Colonic mucosa (tissue), 4 donors: Measurements from ENCODE around the gene E2F7. TPM values are rescaled to one million over a fixed set of nuclear protein-coding genes. Genes with fewer than 3 reads are reported as not detected.

Experiments used
- DNase-seq: peaks from one replicate; pipeline ENCODE4 v3.0.0-alpha.2; 2020
- H3K27ac ChIP-seq: fragments of 200-600 bp; one replicate; pipeline ENCODE4 v1.8.0; 2021
- H3K27me3 ChIP-seq: fragments of 200-600 bp; one replicate; pipeline ENCODE4 v1.8.0; 2021
- H3K36me3 ChIP-seq: fragments of 200-600 bp; one replicate; pipeline ENCODE4 v1.8.0; 2021
- H3K4me1 ChIP-seq: fragments of 200-600 bp; one replicate; pipeline ENCODE4 v1.8.0; 2021; ENCODE audit warnings: mild to moderate bottlenecking
- H3K4me3 ChIP-seq: fragments of 200-600 bp; one replicate; pipeline ENCODE4 v1.8.0; 2021
- H3K9ac ChIP-seq, 2 donors: one replicate each; pipeline ENCODE4 v1.7.0; 2013; ENCODE audit warnings: control low read depth in 2 of 2, low read depth in 2 of 2, low read length in 2 of 2
- H3K9me3 ChIP-seq: fragments of 200-600 bp; one replicate; pipeline ENCODE4 v1.8.0; 2021
- intact Hi-C: fragments of 100-400 bp; cut with DNase I; formaldehyde crosslinking; loops from one replicate; pipeline ENCODE4 v1.14.1; 2022
- total RNA-seq, 2 donors: library from RNA; stranded (reverse); fragmentation: NEBNext Ultra II Directional in 1 of 2; extraction: Animal tissue kit (Norgen Biotek cat#: 25700) in 1 of 2; gene quantifications; one replicate each; pipeline ENCODE4 v1.2.1, GENCODE V29; 2021
- TF ChIP-seq, protein P1 (sequence below): fragments of 200-600 bp; IDR thresholded peaks from one replicate; pipeline ENCODE4 v1.8.0; 2022; ENCODE audit warnings: antibody characterized with exemption, mild to moderate bottlenecking
- donor health status: healthy.
- donor health status: DM: no; HTN: no; CAD: no.
- donor health status: DM: no; HTN: no; CAD: no.

E2F7 gene, protein sequence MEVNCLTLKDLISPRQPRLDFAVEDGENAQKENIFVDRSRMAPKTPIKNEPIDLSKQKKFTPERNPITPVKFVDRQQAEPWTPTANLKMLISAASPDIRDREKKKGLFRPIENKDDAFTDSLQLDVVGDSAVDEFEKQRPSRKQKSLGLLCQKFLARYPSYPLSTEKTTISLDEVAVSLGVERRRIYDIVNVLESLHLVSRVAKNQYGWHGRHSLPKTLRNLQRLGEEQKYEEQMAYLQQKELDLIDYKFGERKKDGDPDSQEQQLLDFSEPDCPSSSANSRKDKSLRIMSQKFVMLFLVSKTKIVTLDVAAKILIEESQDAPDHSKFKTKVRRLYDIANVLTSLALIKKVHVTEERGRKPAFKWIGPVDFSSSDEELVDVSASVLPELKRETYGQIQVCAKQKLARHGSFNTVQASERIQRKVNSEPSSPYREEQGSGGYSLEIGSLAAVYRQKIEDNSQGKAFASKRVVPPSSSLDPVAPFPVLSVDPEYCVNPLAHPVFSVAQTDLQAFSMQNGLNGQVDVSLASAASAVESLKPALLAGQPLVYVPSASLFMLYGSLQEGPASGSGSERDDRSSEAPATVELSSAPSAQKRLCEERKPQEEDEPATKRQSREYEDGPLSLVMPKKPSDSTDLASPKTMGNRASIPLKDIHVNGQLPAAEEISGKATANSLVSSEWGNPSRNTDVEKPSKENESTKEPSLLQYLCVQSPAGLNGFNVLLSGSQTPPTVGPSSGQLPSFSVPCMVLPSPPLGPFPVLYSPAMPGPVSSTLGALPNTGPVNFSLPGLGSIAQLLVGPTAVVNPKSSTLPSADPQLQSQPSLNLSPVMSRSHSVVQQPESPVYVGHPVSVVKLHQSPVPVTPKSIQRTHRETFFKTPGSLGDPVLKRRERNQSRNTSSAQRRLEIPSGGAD
- 1 to 10 TPM; 2.4 to 9.1 TPM for total RNA-seq

DNA sequence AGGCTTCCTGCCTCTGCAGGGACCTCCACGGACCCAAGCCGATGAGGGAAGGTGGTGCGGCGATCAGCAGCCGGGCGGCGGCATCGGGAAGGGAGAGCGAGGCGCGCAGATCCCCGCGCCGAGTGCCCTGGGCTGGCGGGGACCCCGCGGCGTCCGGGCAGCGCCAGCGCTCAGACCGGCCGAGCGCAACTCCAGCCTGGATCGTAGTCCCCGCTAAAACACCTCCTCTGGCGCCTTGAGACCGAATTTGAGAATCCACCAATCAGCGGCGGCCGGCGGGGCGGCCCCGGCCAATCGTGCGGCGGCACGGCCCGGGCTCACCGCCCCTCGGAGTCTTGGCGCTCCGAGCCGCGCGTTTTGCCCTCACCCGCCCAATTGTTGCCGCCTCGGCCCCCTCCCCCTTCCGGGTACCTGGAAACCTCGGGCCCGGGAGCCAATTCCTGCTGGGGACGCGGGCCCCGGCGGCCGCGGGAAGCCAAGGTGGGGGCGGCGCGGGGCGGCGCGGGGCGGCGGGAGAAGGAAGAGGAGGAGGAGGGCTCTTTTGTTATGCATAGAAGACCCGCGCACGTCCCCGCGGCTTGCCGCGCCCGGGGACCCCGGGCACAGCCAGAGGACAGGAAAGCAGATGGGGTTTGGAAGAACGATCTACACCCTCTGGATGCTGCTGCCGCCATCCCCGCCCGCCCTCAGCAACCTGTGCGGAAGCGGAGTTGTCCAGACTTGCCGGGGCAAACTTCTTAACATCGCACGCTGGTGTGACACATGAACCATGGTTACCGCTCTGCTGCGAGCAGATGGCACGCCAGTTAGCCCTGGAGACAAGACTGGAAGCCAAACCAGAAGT, at the start of gene E2F7:
Gene E2F7, minus strand, starts transcription at position 209 of the 844 bp plus-strand sequence. CDS start 934 bp downstream, outside the sequence.
- Histone ChIP-seq H3K4me3 (peak within 1 kb of the TSS; percentile 94), H3K4me1 (no peaks in the 10 kb centered on the region), H3K27ac (no peak within 1 kb of the TSS), H3K36me3 (no peaks in the 10 kb centered on the region), H3K9ac (peak within 1 kb of the TSS; percentile 28 to 71), H3K9me3 (no peaks in the 10 kb centered on the region), H3K27me3 (no peaks in the 10 kb centered on the region)
- intact Hi-C loops: loop anchor here (10.0 kb wide), 1 partner anchor 259 kb away; no protein-coding TSS in a partner anchor
- TF ChIP-seq, protein P1, sequence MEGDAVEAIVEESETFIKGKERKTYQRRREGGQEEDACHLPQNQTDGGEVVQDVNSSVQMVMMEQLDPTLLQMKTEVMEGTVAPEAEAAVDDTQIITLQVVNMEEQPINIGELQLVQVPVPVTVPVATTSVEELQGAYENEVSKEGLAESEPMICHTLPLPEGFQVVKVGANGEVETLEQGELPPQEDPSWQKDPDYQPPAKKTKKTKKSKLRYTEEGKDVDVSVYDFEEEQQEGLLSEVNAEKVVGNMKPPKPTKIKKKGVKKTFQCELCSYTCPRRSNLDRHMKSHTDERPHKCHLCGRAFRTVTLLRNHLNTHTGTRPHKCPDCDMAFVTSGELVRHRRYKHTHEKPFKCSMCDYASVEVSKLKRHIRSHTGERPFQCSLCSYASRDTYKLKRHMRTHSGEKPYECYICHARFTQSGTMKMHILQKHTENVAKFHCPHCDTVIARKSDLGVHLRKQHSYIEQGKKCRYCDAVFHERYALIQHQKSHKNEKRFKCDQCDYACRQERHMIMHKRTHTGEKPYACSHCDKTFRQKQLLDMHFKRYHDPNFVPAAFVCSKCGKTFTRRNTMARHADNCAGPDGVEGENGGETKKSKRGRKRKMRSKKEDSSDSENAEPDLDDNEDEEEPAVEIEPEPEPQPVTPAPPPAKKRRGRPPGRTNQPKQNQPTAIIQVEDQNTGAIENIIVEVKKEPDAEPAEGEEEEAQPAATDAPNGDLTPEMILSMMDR: no peak
- DNase-seq: peak; percentile 93

DNA sequence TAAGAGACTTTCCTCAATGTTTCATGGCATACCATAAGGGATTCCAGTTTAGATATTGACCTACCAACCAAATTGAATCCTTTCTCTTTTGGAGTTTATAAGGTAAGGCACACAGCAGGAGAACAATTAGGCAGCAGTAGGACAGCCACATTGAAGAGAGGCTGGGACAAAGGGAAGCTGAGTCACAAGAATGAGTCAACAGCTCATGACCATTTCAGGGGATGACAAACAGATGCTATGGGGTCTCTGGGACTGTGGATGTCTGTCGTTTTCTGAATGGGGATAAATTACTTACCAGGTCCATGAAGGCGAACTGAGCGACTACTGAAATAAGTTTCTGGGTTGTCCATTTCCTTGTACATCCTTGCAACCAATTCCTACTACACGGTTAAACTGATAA, 48.6 kb upstream of the E2F7 start:
- no peak overlapping the region for H3K27ac ChIP-seq
- no peaks in the 10 kb centered on the region for H3K9me3 ChIP-seq
- H3K4me3 ChIP-seq: no peak overlapping the region
- no peaks in the 10 kb centered on the region for H3K27me3 ChIP-seq
- H3K36me3 ChIP-seq: no peaks in the 10 kb centered on the region
- H3K9ac ChIP-seq: no peak overlapping the region
- intact Hi-C loops: no loop called here
- TF ChIP-seq, protein P1: no peak
- H3K4me1 ChIP-seq: no peaks in the 10 kb centered on the region
- DNase-seq: no peak

DNA sequence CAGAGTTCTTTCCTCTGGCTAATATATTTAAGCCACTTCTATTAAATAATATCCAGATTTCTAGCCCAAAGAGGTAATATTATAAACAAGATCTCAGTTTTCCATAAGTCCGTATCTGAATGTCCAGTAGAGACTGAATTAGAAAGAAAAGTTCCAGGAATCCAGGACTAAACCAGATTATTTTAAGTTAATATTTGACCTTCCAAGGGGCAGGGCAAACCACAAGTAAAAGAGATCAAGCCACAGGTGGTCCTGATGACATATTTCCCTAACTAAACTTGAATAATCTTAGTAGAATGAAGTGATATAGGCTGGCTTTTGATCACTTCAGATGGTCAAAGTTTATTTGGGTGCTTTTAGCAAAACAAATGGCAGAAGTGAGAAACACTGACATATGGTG, 43.3 kb upstream of the E2F7 start:
- Histone ChIP-seq H3K27ac (no peak overlapping the region), H3K27me3 (no peaks in the 10 kb centered on the region), H3K36me3 (no peaks in the 10 kb centered on the region), H3K4me1 (no peaks in the 10 kb centered on the region), H3K9ac (no peak overlapping the region), H3K4me3 (no peak overlapping the region), H3K9me3 (no peaks in the 10 kb centered on the region)
- intact Hi-C loops: no loop called here
- DNase-seq: no peak
- TF ChIP-seq, protein P1: no peak

DNA sequence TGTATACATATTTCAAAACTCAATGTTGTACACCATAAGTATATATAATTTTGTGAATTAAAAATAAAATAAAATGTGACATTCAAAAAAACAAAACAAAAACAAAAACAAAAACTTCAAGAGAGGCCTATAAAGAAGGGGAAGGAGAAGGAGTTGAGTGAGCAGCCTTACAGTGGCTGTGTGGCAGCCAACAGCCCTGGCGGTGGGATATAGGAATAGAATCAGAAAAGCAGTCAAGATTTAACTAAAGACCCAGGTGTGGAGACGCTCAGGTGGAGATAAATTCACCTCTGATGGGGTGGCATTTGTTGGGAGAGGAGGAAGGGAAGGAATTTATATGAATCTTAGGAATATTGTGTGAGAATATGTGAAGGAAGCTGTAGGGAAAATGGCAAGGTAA, 41.8 kb upstream of the E2F7 start:
- H3K4me1 ChIP-seq: no peaks in the 10 kb centered on the region
- no peaks in the 10 kb centered on the region for H3K27me3 ChIP-seq
- TF ChIP-seq, protein P1: no peak
- DNase-seq: no peak
- H3K36me3 ChIP-seq: no peaks in the 10 kb centered on the region
- no peaks in the 10 kb centered on the region for H3K9me3 ChIP-seq
- no peak overlapping the region for H3K27ac ChIP-seq
- no peak overlapping the region for H3K4me3 ChIP-seq
- intact Hi-C loops: no loop called here
- no peak overlapping the region for H3K9ac ChIP-seq

DNA sequence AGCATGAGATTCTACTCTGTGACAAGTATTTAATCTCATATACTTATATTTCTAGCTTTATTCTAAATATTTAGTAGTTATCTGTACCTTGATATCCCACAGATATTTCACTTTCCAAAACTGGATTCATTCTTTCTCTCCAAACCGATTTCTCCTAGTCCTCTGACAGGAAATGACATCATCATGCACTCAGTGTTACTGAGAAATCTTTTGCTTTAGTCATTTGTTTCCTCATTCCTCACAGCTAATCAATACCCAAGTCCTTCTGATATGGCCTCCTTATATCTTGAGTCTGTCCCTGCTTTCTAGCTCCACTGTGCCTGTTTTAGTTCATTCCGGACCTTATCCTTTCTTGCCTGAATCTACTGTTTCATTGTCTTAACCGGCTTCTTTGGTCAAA, 39.4 kb upstream of the E2F7 start:
- TF ChIP-seq, protein P1: no peak
- Histone ChIP-seq H3K4me3 (no peak overlapping the region), H3K27me3 (no peaks in the 10 kb centered on the region), H3K36me3 (no peaks in the 10 kb centered on the region), H3K9me3 (no peaks in the 10 kb centered on the region), H3K27ac (no peak overlapping the region), H3K4me1 (no peaks in the 10 kb centered on the region), H3K9ac (no peak overlapping the region)
- DNase-seq: no peak
- intact Hi-C loops: no loop called here
